NCI-H510A (cell line): ENCODE results near the gene TMEM186.
"Not testable (repeated sequence)": the region's sequence is repeated elsewhere in the genome, so short reads cannot be mapped to it uniquely, and the experiment has no call there.

Experiments used
- DNase-seq: peaks from one replicate; lab custom pipeline; 2025; lab: John Stamatoyannopoulos, UW

Gene TMEM186

DNA sequence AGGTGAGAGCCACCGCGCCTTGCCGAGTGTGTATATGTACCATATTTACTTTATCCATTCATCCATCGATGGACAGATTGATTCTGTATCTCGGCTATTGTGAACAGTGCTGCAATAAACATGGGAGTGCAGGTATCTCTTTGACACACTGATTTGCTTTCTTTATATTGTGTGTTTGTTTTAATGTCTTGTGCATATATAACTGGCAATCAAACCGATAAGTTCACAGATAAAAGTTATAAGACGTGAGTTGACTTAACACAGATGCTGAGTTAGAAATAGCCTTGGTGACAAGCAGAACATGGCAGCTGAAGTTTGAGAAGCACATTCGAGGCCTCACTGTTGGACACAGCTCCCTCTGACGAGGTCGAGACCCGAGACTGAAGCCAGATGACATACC is 23.2 kb downstream of the TMEM186 start:
- no peak for DNase-seq

DNA sequence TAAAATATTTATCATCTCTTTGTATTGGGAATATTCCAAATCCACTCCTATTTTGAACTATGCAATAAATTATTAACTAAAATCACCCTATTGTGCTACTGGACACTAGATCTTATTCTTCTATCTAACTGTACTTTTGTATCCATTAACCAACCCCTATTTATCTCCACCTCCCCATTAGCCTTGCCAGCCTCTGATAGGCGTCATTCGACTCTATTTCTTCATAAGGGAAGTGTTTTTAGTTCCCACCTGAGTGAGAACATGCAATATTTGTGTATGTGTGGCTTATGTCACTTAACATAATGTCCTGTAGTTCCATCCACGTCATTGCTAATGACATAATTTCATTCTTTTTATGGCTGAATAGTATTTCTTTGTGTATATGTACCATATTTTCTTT is 23.9 kb downstream of the TMEM186 start:
- DNase-seq: no peak

DNA sequence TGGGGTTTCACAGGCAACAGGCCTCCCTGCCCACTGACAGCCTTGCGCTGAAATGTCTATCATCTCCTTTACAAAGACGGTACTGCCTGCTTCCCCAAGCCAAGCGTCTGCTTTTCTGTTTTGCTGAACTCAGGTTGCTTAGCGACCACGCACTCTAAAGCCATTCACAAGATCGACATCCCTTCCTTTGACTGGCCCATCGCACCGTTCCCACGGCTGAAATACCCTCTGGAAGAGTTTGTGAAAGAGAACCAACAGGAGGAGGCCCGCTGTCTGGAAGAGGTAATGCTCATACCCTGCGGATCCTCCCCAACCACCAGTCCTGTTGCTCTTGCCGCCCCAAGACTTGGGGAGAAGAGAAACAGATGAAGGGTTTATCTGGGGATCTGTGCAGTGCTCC is 28.7 kb downstream of the TMEM186 start:
- no peak for DNase-seq

DNA sequence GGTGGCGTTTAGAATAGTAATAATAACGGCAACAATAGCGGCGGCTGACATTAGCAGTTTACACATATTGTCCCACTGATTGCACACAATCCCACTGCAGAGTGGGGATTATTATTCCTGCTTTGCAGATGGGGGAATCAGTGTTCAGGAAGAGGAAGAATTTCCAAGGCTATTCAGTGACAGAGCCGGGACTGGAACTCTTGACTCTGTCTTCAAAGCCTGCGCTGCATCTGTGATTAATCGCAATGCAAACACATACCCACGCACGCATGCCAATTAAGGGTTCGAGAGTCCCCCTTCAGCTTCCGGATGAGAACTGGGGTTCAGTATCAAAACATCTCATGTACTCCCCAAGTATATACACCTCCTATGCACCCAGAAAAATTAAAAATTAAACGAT is 29.2 kb downstream of the TMEM186 start:
- no peak for DNase-seq

DNA sequence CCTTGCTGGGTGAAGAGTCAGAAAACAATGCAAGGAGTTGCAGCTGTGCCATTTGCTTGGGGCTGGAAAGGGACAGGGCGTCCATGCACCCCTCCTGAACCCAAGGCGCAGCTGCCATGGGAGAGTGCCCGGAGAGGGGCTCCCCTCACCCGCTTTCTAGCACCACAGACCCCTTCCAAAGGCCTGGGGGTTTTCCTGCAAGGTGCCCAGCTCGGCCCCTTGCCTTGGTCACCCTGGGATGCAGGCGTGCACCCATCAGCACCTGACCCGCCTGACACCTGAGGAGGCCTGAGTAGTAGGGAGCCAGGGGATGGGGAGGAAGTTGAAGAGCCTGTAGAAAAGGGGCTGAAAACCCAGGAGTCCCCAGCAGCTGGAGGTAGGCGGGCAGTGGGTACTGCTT is 30.3 kb downstream of the TMEM186 start:
- DNase-seq: no peak

DNA sequence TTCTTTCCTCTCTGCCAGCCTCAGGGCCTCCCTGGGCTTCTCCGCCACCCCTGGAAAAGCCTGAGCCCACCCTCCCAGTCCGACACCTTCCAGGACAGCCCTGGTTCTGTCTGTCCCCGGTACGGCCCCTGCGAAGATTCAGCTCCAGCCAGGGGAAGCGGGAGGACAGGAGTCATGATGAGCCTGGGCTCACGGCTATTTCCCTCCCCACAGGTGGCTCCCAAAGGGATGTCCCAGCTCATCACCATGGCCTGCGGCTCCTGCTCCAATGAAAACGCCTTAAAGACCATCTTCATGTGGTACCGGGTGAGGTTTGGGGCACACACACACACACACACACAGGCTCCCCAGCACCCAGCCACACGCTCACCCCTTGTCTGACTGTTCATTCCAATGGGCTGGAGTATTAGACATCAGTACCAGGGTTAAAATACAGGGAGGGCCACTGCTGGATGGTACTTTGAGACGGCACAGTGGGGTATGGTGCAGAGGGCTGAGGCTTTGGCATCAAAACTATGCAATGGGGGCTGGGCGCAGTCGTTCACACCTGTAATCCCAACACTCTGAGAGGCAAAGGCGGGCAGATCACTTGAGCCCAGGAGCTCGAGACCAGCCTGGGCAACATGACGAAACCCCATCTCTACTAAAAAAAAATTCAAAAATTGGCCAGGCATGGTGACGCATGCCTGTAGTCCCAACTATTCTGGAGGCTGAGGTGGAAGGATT is 32.8 kb downstream of the TMEM186 start:
- no peak for DNase-seq

DNA sequence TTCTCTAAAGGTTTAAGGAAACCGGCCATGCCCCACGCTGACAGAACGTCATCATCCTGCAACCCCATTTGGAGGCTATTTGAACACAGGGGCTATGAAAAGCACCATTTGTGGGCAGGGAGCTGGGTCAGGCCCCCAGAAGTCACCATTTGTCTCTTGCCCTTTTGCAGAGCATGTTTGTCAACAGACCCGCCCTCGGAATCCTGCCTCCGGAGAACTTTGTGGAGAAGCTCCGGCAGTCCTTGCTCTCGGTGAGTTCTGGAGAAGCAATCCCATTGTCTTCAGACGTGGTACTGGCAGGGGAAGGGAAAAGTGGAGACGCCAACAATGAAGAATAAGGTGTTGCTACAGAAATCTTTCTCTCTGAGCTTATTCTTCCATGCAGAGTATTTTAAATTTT is 33.5 kb downstream of the TMEM186 start:
- no peak for DNase-seq

DNA sequence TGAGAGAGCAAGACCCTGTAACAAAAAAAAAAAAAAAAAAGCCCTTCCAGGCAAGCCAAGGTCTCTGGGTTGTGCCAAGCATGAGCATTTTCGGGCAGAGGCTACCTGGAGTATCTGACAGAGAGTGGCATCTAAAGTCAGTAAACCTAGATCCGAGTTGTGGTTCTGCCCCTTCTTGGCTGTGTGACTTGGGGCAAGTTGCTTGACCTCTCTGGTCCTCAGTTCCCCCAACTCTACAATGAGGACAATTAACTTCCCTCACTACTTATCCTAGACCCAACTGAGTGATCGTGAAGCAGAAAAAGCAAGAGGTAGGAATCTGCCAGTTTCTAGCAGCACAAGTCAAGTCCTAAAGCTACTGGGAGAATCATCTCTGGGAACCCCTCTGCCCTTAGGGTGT is 34.4 kb downstream of the TMEM186 start:
- no peak for DNase-seq

DNA sequence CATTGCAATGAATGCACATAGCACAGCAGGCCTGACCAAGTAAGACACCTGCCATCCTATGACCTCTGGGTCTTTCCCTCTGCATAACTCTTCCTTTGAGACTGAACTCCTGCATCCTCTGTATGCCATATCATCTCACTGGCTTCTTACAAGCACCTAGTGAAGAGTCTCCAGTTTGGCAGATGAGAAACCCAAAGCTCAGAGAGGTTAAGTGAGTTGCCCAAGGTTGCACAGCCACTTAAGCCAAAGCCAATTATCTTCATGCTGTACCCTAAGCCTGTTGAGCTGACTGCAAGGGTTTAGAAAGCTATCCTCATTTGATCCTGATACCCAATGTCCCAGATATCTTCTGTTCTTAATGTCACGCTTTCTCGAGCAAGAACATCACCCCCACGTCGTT is 35.2 kb downstream of the TMEM186 start:
- DNase-seq: no peak

DNA sequence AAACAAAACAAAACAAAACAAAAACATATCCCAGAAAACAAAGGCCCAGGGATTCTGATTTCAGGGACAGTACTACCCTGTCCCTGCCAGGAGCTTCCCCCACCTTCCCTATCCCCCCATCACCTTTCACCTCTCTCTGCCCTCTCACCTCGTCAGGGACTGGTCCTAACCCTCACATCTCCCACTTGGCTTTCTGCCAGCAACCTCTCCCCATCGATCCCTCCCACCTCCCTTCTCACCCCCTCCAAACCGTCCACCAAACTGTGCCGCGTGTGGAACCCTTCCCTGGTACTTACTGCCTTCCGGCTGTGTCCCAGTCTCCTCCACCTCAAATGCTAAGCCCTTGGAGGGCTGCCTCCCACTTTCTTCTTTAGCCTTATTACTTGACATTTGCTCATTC is 36.4 kb downstream of the TMEM186 start:
- no peak for DNase-seq

DNA sequence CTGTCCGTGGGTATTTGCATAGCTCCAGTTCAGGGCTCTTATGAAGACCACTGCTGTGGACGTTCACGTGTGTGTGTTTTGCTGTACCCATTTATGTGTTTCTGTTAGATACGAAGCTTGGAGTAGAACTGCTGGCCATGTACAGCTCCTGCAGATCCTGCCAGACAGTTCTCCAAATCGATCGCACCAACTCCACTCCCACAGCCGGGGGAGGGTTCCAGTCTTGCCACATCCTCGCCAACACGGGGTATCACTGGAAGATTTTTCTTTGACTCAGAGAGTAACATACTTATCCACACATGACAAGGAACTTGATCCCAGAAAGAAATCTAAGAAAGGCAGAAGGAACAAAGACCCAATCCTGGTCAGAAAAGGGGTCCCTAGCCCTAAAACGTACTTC is 37.4 kb downstream of the TMEM186 start:
- DNase-seq: no peak

DNA sequence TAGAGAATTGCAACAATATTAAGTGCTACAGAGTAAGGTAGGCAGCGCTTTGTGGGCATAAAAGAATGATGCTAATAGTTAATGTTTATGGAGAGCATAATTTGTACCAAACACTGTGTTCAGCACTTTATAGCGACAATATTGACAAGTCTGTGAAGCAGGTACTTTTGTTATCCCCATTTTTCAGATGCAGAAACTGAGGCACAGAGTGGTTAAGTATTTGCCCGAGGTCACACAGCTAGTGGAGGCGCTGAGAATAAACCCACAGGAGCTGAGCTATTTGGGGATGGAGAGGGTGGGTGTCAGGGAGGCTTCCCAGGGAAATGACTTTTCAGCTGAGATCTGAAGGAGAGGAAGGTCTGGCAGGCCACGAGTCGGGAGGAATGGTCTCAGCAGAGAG is 39.4 kb downstream of the TMEM186 start:
- no peak for DNase-seq

DNA sequence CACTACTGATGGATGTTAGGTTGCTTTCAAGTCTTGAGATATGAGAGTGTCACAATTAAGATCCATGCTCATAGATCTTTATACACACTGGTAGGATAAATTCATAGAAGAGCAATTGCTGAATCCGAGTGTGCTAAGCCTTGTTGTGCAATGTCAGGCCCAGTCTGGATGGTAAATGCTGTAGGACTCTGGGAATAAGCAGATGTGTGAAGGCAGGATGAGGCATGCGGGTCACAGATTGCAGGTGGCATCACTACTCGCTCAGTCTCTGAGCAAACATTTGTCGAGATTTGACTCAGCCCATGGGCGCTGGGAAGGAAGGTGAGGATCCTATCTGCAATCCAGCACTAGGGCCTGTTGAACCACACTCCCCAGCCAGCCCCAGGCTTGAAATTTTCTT is 40.7 kb downstream of the TMEM186 start:
- DNase-seq: no peak

DNA sequence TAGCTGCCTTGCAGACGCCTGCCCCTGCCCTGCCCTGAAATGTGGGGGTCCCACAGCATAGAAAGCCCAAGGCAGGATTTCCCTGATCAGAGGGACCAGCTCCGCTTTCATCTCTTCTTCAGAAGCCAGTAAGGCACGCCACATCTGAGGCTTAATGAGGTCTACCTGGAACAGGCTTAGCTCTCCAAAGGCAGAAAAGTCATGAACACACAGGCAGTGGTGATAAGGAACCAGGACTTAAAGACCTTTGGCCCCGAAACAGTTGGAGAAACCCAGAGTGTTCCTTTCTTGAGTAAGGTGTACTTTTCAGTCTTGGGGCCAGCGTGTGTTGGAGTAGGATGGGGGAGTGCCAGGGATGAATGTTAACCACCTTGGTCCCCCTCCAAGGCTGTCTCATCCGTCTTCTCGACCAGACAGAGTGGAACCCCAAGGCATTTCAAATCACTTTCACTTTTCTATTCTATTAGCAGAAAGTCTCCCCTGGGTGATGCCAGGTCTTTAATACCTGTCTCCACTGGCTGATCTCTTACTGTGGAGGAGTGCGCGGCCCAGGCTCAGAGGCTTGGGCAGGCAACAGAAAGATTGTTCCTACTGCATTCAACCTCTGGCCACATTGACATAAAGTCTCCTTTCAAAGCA is 43.9 kb downstream of the TMEM186 start:
- DNase-seq: no peak

DNA sequence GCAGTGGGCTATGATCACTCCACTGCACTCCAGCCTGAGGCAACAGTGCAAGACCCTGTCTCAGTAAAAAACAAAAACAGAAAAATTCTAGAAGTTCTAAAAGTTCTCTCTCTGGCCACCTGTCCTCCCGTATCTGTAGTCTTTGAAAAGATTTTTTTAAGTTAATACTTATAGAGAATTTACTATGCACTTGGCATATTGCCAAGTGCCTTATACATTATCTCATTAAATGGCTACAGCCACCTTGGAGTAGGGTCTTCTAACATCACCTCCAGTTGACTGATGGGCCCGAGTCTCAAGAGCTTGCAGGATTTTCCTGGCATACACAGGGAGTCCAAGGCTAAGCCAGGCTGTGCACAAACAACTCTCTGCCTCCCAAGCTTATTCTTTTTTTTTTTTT is 44.7 kb downstream of the TMEM186 start:
- no peak for DNase-seq

DNA sequence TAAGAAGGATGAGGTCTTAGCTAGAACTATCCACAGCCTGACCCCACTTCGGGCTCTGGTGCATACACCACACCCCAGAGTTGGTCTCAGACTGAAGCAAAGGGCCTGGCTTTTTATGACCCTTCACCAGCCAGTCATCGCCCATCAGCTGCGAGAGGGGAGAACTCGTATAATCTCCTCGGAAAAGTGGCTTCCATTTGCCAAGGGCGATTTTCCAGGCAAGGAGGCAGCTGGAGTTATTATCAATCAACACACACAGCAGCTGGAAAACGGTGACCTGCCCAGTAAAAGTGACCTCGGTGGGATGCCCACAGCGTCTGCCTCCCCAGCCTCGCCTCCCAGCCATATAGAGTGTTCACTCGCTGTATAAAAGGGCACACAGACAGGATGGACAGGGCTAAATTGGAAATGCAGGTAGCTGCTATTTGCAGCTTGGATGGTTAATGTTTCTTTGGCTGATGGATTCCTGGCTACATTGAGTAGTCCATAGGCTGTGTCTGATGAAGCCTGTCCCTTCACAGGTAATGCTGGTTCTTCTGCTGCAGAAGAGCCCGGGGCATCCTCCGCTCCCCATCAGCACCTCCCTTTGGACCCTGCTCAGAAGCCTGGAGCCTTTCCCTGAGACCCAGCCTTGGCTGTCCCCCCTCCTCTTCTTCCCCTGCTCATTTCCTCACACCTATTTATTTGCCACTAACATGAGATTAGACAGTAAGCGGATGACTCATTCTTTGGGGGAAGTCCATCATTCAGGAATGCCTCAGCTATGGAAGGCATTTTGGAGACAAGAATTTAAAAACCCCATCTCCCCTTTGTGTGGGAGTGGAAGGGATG is 45.7 kb downstream of the TMEM186 start:
- DNase-seq: no peak

DNA sequence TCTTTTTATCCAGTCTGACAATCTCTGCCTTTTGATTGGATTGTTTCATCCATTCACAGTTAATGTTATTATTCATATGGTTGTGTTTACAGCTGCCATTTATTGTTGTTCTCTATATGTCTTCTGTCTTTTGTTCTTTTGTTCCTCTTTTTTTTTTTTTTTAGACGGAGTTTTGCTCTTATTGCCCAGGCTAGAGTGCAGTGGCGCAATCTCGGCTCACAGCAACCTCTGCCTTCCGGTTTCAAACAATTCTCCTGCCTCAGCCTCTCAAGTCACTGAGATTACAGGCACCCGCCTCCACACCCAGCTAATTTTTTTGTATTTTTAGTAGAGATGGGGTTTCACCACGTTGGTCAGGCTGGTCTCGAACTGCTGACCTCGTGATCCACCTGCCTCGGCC is 48.5 kb downstream of the TMEM186 start:
- DNase-seq: not testable (repeated sequence)
